Esophagus (tissue), 2 donors: ENCODE measurements around the gene ADAR. TPM values are rescaled to one million over a fixed set of nuclear protein-coding genes. Genes with fewer than 3 reads are reported as not detected.

ENCODE experiments used
- H3K27ac ChIP-seq, 2 donors: one replicate each; pipeline ENCODE4 v1.5.1; 2013; ENCODE audit warnings: low read depth in 2 of 2, mild to moderate bottlenecking in 2 of 2, inconsistent platforms in 1 of 2, low read length in 1 of 2, moderate library complexity in 1 of 2
- H3K27me3 ChIP-seq, 2 donors: one replicate each; pipeline ENCODE4 v1.6.1; 2013; ENCODE audit warnings: low read length in 2 of 2, control low read depth in 1 of 2, mild to moderate bottlenecking in 1 of 2; ENCODE audit not compliant: insufficient read depth in 2 of 2, control insufficient read depth in 1 of 2
- H3K36me3 ChIP-seq, 2 donors: one replicate each; pipeline ENCODE4 v1.6.1; 2013; ENCODE audit warnings: low read length in 1 of 2; ENCODE audit not compliant: control insufficient read depth in 2 of 2, insufficient read depth in 2 of 2
- H3K4me1 ChIP-seq, 2 donors: one replicate each; pipeline ENCODE4 v1.6.1; 2013; ENCODE audit warnings: low read length in 1 of 2; ENCODE audit not compliant: control insufficient read depth in 2 of 2, insufficient read depth in 2 of 2
- H3K4me3 ChIP-seq, 2 donors: one replicate each; pipeline ENCODE4 v1.5.1; 2013; ENCODE audit warnings: low read length in 2 of 2, mild to moderate bottlenecking in 2 of 2, low read depth in 1 of 2, moderate library complexity in 1 of 2
- H3K9me3 ChIP-seq, 2 donors: one replicate each; pipeline ENCODE4 v1.6.1; 2013; ENCODE audit warnings: mild to moderate bottlenecking in 2 of 2, low read depth in 1 of 2, low read length in 1 of 2, moderate library complexity in 1 of 2; ENCODE audit not compliant: control insufficient read depth in 2 of 2, insufficient read depth in 1 of 2
- WGBS, 2 donors: extraction: QIAGEN DNeasy Blood & Tissue Kit; methylation state at CpG; one replicate each; pipeline ENCODE4 v1.1.7; 2013; 5-methylcytosine and 5-hydroxymethylcytosine counted together
- polyA plus RNA-seq, 2 donors: library from polyadenylated mRNA; stranded (reverse); fragments of 200-250 nt; gene quantifications; one replicate each; pipeline ENCODE4 v1.2.3, GENCODE V29; 2013
- donor health status: healthy with polysubstance abuse.
- donor health status: Bipolar disorder and iron deficiency.

Gene ADAR
- polyA plus RNA-seq, 2 donors = 13.8 to 19.9 TPM

DNA sequence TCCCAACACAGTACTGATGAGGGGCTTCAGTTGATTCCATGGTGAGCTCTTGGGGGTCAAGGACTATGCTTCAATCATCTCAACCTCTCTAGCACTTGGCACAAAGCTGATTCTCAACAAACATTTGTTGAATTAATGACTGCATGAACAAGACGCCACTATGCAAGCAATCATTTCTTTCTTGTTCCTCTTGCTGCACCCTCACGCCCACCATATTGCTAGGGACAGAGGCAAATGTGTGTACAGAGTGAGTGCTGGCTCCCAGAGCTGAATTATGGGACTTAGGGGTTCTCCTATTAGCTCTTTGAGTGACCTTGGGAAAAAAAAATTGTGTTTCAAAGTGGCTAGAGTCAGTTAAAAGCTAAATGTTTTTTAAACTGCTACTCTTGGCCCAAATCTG lies 2.5 kb downstream of the ADAR start:
- peaks cover 0 to 7% of the 10 kb centered on the region in 2 donors for H3K4me1 ChIP-seq
- H3K27ac ChIP-seq = no peak overlapping the region
- H3K27me3 ChIP-seq = no peaks in the 10 kb centered on the region
- H3K4me3 ChIP-seq = no peak overlapping the region
- H3K9me3 ChIP-seq = no peaks in the 10 kb centered on the region
- H3K36me3 ChIP-seq = peaks cover 13 to 15% of the 10 kb centered on the region in 2 donors
- WGBS, 2 donors = 78% methylated on average over 2 of the region's 2 CpGs

DNA sequence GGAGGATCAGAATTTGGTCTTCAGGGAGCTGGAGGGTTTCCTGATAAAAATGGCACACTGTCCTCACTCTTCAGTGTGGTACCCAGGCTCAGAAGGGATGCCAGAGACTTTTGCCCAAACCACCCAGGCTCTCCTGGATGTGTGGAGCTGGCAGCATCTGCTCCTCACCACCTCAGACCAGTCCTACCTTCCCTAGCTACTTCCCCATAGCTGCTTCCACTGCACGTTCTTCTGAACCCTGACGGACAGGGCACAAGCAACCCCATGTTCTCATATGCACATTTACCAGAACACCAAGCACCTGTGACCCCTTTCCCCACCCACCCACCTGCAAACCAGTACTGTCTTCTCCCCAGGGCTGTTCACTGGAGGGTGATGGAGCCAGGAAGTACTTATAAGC lies 4.7 kb downstream of the ADAR start:
- WGBS, 2 donors = 46 to 60% methylated on average over 2 of the region's 2 CpGs
- Histone ChIP-seq H3K36me3 (peaks cover 16 to 18% of the 10 kb centered on the region in 2 donors), H3K9me3 (no peaks in the 10 kb centered on the region), H3K4me3 (no peak overlapping the region), H3K4me1 (peaks cover 0 to 5% of the 10 kb centered on the region in 2 donors), H3K27me3 (no peaks in the 10 kb centered on the region), H3K27ac (no peak overlapping the region)

DNA sequence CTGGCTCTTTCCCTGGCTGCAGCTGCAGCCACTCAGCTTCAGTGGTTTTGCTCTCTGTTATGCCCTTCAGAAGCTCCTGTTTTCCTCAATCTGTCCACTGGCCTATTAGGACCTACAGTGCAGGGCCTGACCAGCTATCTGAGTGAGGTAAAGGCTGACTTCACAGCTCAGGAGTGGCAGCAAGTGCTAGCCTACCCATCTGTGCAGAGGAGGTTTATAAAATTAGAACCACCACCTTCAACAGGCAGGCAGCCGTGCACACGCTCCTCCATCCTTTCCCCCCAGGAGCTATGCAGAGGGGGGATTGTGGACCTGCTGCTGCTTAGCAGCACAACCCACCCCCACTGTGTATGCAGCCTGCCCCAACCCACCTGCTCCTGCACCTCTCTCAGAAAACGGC lies 8.3 kb downstream of the ADAR start:
- 69 to 72% methylated on average over 3 of the region's 3 CpGs for WGBS, 2 donors
- no peaks in the 10 kb centered on the region for H3K9me3 ChIP-seq
- H3K27ac ChIP-seq = no peak overlapping the region
- peaks cover 0 to 3% of the 10 kb centered on the region in 2 donors for H3K4me1 ChIP-seq
- H3K36me3 ChIP-seq = peaks cover 37 to 42% of the 10 kb centered on the region in 2 donors
- no peaks in the 10 kb centered on the region for H3K27me3 ChIP-seq
- no peak overlapping the region for H3K4me3 ChIP-seq

DNA sequence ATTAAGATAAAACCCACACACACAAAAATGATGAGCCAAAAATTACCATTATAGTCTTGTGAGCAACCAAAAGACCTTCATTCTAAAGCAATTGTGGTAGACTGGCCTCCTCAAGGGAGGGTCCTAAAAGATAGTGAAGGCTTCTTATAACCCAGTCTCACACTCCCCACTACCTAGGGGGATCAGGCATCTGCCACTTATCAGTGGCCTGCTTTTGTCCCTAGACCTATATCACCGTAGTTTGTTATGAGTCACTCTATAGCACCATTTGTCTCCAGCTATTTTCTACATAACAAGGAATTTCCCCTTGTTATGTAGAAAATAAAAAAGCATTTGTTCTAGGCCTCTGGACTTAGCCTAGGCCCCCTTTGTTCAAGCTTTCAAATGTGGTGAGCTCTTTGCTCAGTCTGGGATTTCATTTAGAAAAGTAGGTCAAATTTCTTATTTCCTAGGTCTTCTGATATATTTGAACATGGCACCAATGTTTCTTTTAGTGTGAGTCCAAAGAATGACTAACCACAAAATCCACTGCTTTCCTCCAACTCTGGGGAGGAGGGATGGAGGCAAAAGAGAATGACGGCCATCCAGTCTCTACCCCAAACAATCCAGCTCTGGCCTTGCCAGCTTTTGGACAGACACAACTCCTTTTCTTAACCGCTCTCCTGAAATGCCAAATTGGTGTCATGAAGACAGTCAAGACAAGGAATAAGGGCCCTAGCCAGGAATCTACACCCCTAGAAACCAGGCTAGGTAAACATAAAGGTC lies 8.9 kb downstream of the ADAR start:
- H3K27me3 ChIP-seq = no peaks in the 10 kb centered on the region
- H3K4me3 ChIP-seq = no peak overlapping the region
- WGBS, 2 donors = 63 to 71% methylated on average over 3 of the region's 3 CpGs
- no peaks in the 10 kb centered on the region for H3K9me3 ChIP-seq
- H3K36me3 ChIP-seq = peaks cover 37 to 42% of the 10 kb centered on the region in 2 donors
- H3K4me1 ChIP-seq = peaks cover 0 to 3% of the 10 kb centered on the region in 2 donors
- no peak overlapping the region for H3K27ac ChIP-seq

DNA sequence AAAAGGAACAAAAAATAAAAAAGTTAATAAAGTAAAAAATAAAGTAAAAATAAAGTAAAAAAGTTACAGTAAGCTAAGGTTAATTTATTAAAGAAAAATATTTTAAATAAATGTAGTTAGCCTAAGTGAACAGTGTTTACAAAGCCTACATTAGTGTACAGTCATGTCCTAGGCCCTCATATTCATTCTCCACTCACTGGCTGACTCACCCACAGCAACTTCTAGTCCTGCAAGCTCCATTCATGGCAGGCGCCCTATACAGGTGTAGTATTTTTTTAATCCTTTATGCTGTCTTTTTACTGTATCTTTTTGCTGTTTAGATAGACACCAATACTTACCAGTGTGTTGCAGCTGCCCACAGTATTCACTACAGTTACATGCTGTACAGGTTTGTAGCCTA lies 12.4 kb downstream of the ADAR start:
- peaks cover 26 to 38% of the 10 kb centered on the region in 2 donors for H3K36me3 ChIP-seq
- 77 to 79% methylated on average over 1 of the region's 1 CpG for WGBS, 2 donors
- H3K27ac ChIP-seq = no peak overlapping the region
- no peaks in the 10 kb centered on the region for H3K9me3 ChIP-seq
- H3K4me1 ChIP-seq = no peaks in the 10 kb centered on the region
- H3K4me3 ChIP-seq = no peak overlapping the region
- H3K27me3 ChIP-seq = no peaks in the 10 kb centered on the region

DNA sequence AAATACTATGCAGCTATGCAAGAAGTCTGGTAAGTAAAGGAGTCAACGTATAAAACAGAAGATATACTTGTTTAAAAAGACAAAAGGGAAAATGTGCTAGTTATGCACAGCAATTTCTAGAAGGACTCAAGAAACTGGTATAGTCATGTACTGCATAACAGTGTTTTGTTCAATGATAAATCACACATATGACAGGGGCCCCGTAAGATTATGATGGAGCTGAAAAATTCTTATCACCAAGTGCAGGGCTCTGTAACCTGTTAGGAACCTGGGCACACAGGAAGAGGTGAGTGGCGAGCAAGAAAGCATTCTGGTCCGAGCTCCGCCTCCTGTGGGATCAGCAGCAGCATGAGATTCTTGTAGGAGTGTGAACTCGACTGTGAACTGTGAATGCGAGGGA lies 13.2 kb downstream of the ADAR start:
- no peak overlapping the region for H3K27ac ChIP-seq
- no peaks in the 10 kb centered on the region for H3K27me3 ChIP-seq
- 86% methylated on average over 7 of the region's 7 CpGs for WGBS, 2 donors
- no peaks in the 10 kb centered on the region for H3K9me3 ChIP-seq
- H3K4me1 ChIP-seq = no peaks in the 10 kb centered on the region
- no peak overlapping the region for H3K4me3 ChIP-seq
- peaks cover 32 to 40% of the 10 kb centered on the region in 2 donors for H3K36me3 ChIP-seq

DNA sequence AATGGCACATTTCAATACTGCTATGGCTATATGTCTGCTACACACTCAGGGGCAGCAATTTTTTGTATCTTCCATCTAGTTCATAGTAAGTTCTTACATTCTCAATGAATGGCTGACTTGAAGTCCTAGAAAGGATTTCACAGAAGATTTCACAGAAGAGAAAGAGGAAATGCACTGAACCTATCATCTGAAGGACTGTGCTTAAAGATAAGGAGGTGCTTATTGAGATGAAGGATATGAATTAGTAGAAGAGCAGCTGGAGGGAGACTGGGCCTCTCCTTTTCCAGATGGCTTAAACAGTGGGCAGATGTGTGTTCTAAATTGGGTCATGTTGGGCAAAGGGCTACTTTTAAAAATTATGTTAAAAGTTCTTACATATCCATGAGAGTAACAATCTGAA lies 14.6 kb downstream of the ADAR start:
- Histone ChIP-seq H3K9me3 (no peaks in the 10 kb centered on the region), H3K36me3 (peaks cover 40 to 44% of the 10 kb centered on the region in 2 donors), H3K4me3 (no peak overlapping the region), H3K4me1 (no peaks in the 10 kb centered on the region), H3K27me3 (no peaks in the 10 kb centered on the region), H3K27ac (no peak overlapping the region)

DNA sequence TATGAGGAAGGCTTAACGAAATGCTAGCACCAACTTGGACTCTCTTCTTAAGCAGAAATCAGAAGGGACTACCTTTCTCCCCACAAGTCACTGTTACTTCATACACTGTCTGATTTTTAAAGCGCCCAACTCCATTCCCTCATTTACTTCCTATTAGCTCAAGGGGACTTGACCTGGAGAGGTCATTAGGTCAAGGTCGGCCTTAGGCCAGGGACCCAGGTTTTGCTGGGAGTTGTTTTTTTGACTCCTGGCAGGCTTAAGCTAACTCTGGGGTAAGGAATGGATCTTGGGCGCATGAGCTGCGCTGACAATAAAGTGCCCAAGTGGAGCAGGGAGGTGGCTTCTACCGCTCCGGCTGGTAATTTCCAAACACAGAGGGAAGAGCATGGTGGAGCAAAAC lies 16.8 kb downstream of the ADAR start:
- no peaks in the 10 kb centered on the region for H3K9me3 ChIP-seq
- H3K27me3 ChIP-seq = no peaks in the 10 kb centered on the region
- peaks cover 42 to 44% of the 10 kb centered on the region in 2 donors for H3K36me3 ChIP-seq
- WGBS, 2 donors = 94 to 96% methylated on average over 7 of the region's 7 CpGs
- H3K27ac ChIP-seq = no peak overlapping the region
- no peak overlapping the region for H3K4me3 ChIP-seq
- H3K4me1 ChIP-seq = no peaks in the 10 kb centered on the region

DNA sequence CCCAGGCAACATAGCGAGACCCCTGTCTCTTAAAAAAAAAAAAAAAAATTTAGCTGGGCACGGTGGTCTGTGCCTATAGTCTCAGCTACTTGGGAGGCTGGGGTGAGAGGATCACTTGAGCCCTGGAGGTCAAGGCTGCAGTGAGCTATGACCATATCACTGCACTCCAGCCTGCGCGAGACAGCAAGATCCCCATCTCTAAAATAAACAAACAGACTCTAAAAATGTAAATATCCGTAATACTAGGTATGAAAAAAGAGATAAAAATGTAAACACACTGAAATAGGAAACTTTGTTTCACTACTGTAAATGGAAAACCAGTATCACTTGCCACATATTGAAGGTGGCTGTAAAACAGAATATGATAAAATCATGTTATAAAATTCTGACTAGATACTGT lies 17.2 kb downstream of the ADAR start:
- no peaks in the 10 kb centered on the region for H3K9me3 ChIP-seq
- H3K27me3 ChIP-seq = no peaks in the 10 kb centered on the region
- H3K36me3 ChIP-seq = peaks cover 46 to 47% of the 10 kb centered on the region in 2 donors
- no peaks in the 10 kb centered on the region for H3K4me1 ChIP-seq
- H3K4me3 ChIP-seq = no peak overlapping the region
- 79 to 80% methylated on average over 5 of the region's 5 CpGs for WGBS, 2 donors
- H3K27ac ChIP-seq = no peak overlapping the region

DNA sequence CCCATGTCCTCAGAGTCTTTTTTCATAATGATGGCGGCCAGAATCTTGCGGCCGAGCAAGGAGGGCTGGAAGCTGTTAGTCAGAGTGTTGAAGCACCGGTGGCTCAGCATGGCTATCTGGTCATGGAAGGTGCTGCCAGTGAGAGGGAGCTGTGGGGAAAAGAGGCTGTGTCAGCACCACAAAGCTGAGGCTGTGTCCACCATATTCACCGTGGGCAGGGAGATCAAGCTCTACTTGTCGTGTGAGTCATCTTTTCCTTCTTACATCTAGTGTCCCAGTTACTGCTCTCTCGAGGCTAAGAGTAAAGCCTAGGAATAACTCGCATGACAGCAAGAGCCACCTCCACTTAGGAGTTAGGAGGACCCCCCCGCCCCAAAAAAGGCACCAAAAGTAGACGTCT lies 18.2 kb downstream of the ADAR start:
- Histone ChIP-seq H3K27ac (no peak overlapping the region), H3K4me1 (no peaks in the 10 kb centered on the region), H3K27me3 (no peaks in the 10 kb centered on the region), H3K36me3 (peaks cover 48 to 49% of the 10 kb centered on the region in 2 donors), H3K9me3 (no peaks in the 10 kb centered on the region), H3K4me3 (no peak overlapping the region)
- 71 to 74% methylated on average over 10 of the region's 10 CpGs for WGBS, 2 donors
